Osteoblast (primary cell): Measurements from ENCODE around the gene SYNM. TPM values are rescaled to one million over a fixed set of nuclear protein-coding genes. Genes with fewer than 3 reads are reported as not detected.

Source experiments
- DNase-seq: peaks from one replicate; pipeline ENCODE4 v3.0.0; 2011; ENCODE audit warnings: low spot score, mixed read lengths; ENCODE audit not compliant: insufficient read length; ENCODE audit errors: missing footprints
- H2AFZ ChIP-seq: 2 replicates; pipeline ENCODE4 v1.6.0; 2011; ENCODE audit warnings: mild to moderate bottlenecking, low read length
- H3K27ac ChIP-seq: 2 replicates; pipeline ENCODE4 v1.5.1; 2011; ENCODE audit warnings: mild to moderate bottlenecking, low read depth, low read length, moderate library complexity
- H3K27me3 ChIP-seq: 2 replicates; pipeline ENCODE4 v1.6.0; 2012; ENCODE audit warnings: mild to moderate bottlenecking, control low read depth, inconsistent platforms, low read length, moderate library complexity; ENCODE audit not compliant: insufficient read depth
- H3K36me3 ChIP-seq: 2 replicates; pipeline ENCODE4 v1.5.1; 2011; ENCODE audit warnings: mild to moderate bottlenecking, low read length, control low read depth, moderate library complexity; ENCODE audit not compliant: insufficient read depth
- H3K4me1 ChIP-seq: 2 replicates; pipeline ENCODE4 v1.5.1; 2011; ENCODE audit warnings: mild to moderate bottlenecking, low read length, control low read depth, moderate library complexity; ENCODE audit not compliant: insufficient read depth
- H3K4me2 ChIP-seq: 2 replicates; pipeline ENCODE4 v1.6.0; 2011; ENCODE audit warnings: mild to moderate bottlenecking, low read length; ENCODE audit not compliant: insufficient read depth
- H3K4me3 ChIP-seq: fragments of 200-600 bp; sonication (generic); 3 replicates; pipeline ENCODE4 v1.5.1; 2012; ENCODE audit warnings: mild to moderate bottlenecking, low read length, inconsistent platforms; ENCODE audit not compliant: insufficient read depth
- H3K79me2 ChIP-seq: 2 replicates; pipeline ENCODE4 v1.6.0; 2012; ENCODE audit warnings: mild to moderate bottlenecking, low read length, control low read depth, inconsistent platforms; ENCODE audit not compliant: insufficient read depth
- H3K9me3 ChIP-seq: 2 replicates; pipeline ENCODE4 v1.5.1; 2011; ENCODE audit warnings: low read depth, low read length, control low read depth
- H4K20me1 ChIP-seq: 2 replicates; pipeline ENCODE4 v1.6.0; 2012; ENCODE audit warnings: mild to moderate bottlenecking, low read length, control low read depth; ENCODE audit not compliant: insufficient read depth
- CTCF ChIP-seq: IDR thresholded peaks from 2 replicates; pipeline ENCODE4 v1.5.1; 2011; ENCODE audit warnings: mild to moderate bottlenecking, low read depth, low read length, moderate library complexity; ENCODE audit errors: extremely low read depth
- total RNA-seq: library from RNA; depleted of rRNA; stranded (reverse); fragments of >200 nt; gene quantifications from 2 replicates; pipeline ENCODE4 v1.2.3, GENCODE V29; 2012

SYNM gene
- total RNA-seq, 1 donor = 4.0 TPM

- H2AFZ ChIP-seq = no peak overlapping the region
- H3K79me2 ChIP-seq = no peaks in the 10 kb centered on the region
- H4K20me1 ChIP-seq = no peaks in the 10 kb centered on the region
- no peaks in the 10 kb centered on the region for H3K27me3 ChIP-seq
- peaks cover 7% of the 10 kb centered on the region for H3K4me1 ChIP-seq
- no peaks in the 10 kb centered on the region for H3K36me3 ChIP-seq
- no peak overlapping the region for H3K27ac ChIP-seq
- H3K9me3 ChIP-seq = no peaks in the 10 kb centered on the region
- no peak overlapping the region for H3K4me2 ChIP-seq
- H3K4me3 ChIP-seq = no peak overlapping the region
- no peak for TF ChIP-seq CTCF
- DNase-seq = no peak
These were observed 26.7 kb downstream of the SYNM start for GRCh38 chr15:99131441-99132023.

GRCh38 chr15:99132122-99132521 is 27.2 kb downstream of the SYNM start:
- H4K20me1 ChIP-seq = no peaks in the 10 kb centered on the region
- no peaks in the 10 kb centered on the region for H3K27me3 ChIP-seq
- no peak overlapping the region for H2AFZ ChIP-seq
- no peaks in the 10 kb centered on the region for H3K36me3 ChIP-seq
- peaks cover 7% of the 10 kb centered on the region for H3K4me1 ChIP-seq
- H3K79me2 ChIP-seq = no peaks in the 10 kb centered on the region
- no peak for DNase-seq
- TF ChIP-seq CTCF = no peak
- H3K9me3 ChIP-seq = no peaks in the 10 kb centered on the region
- no peak overlapping the region for H3K27ac ChIP-seq
- H3K4me2 ChIP-seq = no peak overlapping the region
- no peak overlapping the region for H3K4me3 ChIP-seq

DNA sequence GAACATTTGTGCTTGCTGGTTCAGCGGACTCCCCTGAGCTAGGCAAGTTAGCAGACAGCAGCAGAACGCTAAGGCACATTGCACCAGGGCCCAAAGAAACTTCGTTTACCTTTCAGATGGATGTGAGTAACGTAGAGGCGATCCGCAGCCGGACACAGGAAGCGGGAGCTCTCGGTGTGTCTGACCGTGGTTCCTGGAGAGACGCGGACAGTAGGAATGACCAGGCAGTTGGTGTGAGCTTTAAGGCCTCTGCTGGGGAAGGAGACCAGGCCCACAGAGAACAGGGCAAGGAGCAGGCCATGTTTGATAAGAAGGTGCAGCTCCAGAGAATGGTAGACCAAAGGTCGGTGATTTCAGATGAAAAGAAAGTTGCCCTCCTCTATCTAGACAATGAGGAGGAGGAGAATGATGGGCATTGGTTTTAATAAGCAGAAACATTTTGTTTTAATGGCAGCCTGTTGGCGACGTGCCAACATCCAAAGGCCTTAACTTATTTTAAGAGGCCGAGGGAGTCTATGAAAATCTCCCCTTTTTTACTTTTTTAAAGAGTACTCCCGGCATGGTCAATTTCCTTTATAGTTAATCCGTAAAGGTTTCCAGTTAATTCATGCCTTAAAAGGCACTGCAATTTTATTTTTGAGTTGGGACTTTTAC is 27.9 kb downstream of the SYNM start:
- Histone ChIP-seq H3K27ac (no peak overlapping the region), H3K9me3 (no peaks in the 10 kb centered on the region), H3K4me1 (peaks cover 7% of the 10 kb centered on the region), H3K4me2 (no peak overlapping the region), H3K27me3 (no peaks in the 10 kb centered on the region), H3K4me3 (no peak overlapping the region), H4K20me1 (no peaks in the 10 kb centered on the region), H3K79me2 (no peaks in the 10 kb centered on the region), H2AFZ (no peak overlapping the region), H3K36me3 (peaks cover 4% of the 10 kb centered on the region)
- TF ChIP-seq CTCF = no peak
- no peak for DNase-seq

DNA sequence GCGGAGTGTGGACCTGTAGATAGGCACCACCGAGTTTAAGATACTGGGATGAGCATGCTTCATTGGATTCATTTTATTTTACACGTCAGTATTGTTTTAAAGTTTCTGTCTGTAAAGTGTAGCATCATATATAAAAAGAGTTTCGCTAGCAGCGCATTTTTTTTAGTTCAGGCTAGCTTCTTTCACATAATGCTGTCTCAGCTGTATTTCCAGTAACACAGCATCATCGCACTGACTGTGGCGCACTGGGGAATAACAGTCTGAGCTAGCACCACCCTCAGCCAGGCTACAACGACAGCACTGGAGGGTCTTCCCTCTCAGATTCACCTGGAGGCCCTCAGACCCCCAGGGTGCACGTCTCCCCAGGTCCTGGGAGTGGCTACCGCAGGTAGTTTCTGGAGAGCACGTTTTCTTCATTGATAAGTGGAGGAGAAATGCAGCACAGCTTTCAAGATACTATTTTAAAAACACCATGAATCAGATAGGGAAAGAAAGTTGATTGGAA is 29.5 kb downstream of the SYNM start:
- Histone ChIP-seq H3K4me2 (no peak overlapping the region), H4K20me1 (no peaks in the 10 kb centered on the region), H3K4me3 (no peak overlapping the region), H2AFZ (no peak overlapping the region), H3K27me3 (no peaks in the 10 kb centered on the region), H3K9me3 (no peaks in the 10 kb centered on the region), H3K79me2 (no peaks in the 10 kb centered on the region), H3K4me1 (peaks cover 7% of the 10 kb centered on the region), H3K27ac (no peak overlapping the region), H3K36me3 (peaks cover 4% of the 10 kb centered on the region)
- DNase-seq = no peak
- TF ChIP-seq CTCF = no peak
